DND-41 (cell line): ENCODE data around the gene DLK2.

Experiments used
- EZH2 ChIP-seq: IDR thresholded peaks from 3 replicates; pipeline ENCODE4 v1.6.1; 2012; ENCODE audit warnings: borderline replicate concordance, low read depth, mild to moderate bottlenecking, moderate library complexity, low read length, inconsistent platforms; ENCODE audit not compliant: severe bottlenecking
- TF ChIP-seq, protein P1 (sequence below): IDR thresholded peaks from 2 replicates; pipeline ENCODE4 v1.5.1; 2012; ENCODE audit warnings: borderline replicate concordance, low read length, moderate library complexity, mild to moderate bottlenecking; ENCODE audit not compliant: poor library complexity, severe bottlenecking; ENCODE audit errors: extremely low read depth

DNA sequence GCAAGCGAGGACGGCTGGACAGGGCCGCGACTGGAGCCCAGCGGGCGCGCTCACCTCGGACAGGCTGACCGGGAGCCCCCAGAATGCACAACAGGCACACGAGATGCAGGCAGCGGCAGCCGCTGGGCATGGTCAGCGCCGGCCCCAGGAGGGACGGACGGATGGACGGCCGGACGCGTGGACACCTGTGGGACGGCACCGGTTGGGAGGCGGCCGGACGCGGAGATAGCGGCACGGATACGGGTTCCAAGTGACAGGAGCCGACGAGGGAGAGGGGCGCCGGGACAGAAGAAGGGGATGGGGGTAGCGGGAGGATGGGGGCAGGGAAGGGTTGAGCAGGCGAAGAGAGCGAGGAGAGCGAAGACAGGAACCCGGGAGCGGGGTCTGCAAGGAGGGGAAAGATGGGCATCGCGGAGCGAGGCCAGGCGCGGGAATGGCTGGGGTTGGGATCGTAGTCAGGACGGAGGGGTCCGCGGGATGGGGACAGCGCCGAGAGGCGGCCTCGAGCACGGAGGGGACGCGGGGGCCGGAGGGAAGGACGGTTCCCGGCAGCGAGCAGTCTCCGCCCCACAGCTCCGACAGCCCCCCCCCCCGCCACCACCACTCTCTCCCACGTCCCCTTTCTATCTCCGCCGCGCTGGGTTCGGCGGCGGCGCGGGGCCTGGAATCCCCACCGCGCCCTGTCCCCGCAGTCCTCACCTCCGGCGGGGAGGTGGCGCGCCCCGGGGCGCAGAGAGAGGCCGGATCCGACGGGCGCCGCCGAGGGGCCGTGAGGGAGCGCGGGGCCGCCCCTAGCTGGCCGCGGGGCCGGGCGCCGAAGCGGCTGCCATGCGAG, 435 bp downstream of the DLK2 start:
- TF ChIP-seq, protein P1, sequence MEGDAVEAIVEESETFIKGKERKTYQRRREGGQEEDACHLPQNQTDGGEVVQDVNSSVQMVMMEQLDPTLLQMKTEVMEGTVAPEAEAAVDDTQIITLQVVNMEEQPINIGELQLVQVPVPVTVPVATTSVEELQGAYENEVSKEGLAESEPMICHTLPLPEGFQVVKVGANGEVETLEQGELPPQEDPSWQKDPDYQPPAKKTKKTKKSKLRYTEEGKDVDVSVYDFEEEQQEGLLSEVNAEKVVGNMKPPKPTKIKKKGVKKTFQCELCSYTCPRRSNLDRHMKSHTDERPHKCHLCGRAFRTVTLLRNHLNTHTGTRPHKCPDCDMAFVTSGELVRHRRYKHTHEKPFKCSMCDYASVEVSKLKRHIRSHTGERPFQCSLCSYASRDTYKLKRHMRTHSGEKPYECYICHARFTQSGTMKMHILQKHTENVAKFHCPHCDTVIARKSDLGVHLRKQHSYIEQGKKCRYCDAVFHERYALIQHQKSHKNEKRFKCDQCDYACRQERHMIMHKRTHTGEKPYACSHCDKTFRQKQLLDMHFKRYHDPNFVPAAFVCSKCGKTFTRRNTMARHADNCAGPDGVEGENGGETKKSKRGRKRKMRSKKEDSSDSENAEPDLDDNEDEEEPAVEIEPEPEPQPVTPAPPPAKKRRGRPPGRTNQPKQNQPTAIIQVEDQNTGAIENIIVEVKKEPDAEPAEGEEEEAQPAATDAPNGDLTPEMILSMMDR = no peak
- no peak for TF ChIP-seq EZH2
